Stimulated activated CD8-positive, alpha-beta memory T cell treated with anti-CD3 and anti-CD28 coated beads, Interleukin-7, amount 100 ng/mL, for 1 hour (primary cell): ENCODE measurements around the gene ITGA4.

Source experiments
- DNase-seq, 2 donors: peaks; one replicate each; pipeline ENCODE4 v3.0.0-alpha.2; 2020; ENCODE audit warnings: low read depth in 2 of 2

Gene ITGA4

DNA sequence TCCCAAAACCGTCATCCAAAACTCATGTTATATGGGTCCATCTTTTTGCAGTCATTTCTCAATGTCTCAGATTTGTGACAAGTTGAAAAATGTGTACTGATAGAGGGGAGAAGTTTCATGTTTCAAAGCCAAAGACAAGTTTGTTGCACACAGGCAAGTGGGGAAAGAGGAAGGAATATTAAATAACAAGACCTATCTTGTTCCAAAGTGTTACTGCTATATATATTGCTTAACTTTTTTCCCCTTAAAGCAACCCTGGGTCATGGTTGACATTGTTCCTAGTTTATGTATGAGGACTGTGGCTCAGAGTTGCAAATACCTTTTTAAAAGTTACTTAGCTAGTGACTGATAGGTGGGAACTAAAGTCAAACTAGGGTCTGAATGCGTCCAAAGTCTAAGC is 1.7 kb downstream of the ITGA4 start:
- DNase-seq, result no peak

DNA sequence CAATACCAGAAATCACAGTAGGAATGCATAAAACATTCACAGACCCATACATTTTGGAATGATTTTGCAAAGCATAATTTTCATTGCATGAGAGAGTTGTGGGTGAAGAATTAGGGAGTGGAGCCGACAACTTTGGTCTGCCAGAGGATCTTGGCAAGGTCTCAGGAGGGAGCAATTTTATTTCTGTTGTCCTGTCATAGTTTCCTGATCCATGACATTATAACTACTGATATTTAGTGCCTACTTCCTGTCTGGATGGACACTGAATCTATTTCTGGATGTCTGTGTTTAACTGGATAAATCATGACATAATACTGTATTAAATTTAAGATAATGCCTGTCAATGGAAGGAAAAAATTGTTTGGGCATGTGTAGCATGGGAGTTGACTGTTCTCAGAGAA is 2.4 kb downstream of the ITGA4 start:
- DNase-seq, result no peak

DNA sequence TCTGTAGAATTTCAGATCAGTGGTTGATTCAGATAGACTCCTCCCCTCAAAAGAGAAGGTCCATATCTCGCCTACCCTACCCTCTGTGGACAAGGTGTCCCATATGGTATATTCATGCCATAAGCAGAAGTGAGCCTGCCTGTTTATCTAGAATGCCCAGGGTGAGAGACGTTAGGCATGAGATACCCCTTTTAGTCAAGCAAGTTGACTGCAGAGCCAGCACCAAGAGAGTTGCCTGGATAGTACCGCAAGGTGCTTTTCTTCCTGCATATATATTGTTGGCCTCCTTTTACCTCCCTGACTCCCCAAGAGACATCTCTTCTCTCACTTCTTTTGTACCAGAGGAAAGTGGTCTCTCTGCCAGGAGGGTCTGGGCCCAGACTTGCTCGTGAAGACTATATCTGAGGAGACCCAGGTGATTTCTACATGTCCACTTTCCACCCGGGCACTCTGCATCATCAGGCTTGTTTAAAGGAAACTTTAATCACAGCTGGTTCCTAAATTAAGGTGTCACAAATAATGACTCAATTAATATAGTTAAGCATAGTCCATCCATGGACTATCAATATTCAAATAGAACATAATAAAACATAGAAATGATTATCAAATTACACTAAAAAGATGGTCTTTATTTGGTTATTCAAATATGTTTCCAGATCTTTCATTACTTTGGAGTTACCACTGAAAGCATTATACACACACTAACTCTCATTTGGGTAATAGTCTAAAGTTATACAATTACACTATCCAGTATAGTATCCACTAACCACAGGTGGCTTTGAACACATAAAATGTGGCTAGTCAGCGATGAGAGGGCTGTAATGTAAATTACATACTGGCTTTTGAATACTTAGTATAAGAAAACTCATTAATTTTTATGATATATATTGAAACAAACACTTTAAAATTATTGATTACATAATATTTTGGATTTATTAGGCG is 4.1 kb downstream of the ITGA4 start:
- DNase-seq, result no peak

DNA sequence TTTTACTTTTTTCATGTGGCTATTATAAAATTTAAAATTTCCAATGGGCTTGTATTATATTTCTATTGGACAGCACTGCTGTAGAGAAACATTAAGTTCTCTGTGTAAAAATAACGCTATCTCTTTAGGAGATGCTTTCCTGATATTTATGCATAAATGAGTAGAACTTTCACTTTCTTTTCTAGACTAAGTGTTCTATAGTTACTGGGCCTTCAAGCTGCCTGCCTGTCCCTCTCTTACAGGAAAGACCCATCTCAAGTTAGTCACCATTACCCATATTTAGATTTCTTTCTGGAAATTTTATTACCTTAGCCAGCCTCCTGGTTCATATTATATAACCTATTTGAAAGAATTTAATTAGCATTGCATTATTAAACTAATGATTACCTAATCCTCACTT is 4.8 kb downstream of the ITGA4 start:
- no peak for DNase-seq

DNA sequence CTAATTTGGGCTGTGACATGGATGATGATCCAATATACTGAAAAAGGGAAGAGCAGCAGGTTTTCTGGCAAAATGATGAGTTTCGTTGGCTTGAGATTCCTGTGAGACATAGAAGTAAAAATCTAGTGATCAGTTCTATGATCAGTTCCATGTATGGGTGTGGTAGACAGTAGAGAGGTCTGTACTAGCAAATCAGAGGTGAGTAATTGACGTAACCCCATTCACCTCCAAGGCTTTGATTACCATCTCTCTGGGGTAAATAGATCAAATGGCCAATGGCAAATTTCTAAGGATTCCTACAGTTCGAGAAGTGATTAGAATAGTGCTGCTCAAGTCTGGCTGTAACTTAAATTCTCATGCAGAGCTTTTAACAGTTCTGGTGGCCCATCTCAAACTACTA is 6.4 kb downstream of the ITGA4 start:
- no peak for DNase-seq

DNA sequence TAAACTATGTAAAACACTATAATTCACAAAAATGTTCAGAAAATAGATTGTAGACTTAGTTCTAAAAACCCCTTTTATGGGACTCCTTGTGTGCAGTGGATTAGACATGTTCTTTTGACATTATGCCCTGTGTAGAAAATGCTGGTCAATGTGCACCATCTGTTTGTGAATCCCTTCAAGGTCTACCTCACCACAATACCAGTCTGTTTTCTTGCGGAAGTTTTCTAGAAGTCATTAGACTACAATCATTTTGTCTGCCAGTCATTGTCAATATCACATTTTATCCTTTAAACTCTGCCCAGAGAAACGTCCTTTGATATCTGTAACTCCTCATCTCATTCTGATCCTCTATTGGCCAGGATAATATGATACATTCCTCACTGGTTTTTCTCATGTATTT is 7.8 kb downstream of the ITGA4 start:
- DNase-seq, result no peak

DNA sequence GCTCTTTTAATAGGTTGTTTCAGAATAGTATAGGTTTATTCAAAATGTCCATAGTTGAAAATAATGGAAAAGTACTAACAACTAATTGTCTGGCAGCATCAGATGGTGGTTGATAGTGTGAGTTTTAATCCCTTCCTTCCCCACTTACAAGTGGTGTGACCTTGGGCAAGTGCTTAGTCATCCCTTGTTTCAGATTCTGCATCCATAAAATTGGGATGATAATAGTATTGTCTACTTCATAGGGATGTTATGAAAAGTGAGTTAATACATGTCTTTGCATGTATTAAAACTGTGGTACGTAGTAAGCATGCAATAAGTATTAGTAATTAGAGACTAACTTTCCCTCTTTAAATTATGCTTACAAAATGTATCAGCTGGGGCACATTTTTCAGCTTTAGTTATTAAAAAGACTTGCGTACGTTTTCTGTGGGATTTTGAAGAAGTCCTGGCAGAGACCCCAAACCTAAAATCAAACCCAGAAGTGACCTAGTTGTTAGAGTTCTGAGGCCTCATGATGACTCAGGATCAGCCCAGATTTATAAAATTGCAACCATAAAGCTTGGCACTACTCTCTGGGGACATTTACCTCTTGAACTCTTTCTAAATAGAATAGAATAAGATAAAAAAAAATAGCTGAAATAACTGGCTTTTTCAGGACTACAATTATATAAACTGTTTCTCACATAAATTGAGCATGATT is 8.6 kb downstream of the ITGA4 start:
- no peak for DNase-seq

DNA sequence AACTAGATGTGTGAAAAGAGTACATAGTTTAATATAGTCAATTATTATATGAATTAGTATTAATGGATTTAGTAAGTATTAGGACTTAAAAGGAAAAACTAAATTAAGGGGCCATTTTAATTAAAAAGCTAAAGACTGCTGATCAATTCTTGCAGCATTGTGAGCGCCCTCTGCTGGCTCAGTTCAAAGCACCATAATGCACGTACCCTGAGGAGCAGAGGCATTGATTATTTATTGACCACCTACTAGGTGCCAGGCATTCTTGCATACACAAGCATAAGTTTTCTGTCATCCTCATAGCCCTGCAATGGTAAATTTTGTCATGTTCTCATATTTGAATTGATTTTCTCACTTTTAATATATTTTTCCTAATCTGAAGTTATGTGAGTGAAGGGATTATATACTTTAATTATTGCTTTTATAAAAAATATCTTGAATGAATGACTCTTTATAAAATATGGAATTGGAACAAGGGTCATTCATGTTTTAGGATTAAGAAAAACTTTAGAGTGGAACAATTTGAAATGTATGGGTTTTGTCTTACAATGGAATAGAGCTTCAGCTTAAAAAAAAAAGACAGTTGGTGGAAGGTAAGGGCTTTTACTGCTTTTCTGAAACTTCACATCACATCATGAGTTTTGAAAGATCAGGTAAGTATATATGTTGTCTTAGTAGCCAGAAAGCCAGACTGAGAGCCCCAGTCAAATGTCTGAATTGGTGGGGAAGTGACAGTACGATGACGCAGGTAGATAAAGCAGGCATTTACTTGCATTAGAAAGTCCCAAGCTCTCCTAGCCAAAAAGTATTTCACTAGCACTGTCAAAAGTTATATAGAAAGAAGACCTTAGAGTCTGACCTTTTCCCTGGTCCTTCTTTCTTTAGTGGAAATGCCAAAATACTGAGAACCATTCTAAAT is 9.7 kb downstream of the ITGA4 start:
- DNase-seq, result peak; percentile 32 to 69

DNA sequence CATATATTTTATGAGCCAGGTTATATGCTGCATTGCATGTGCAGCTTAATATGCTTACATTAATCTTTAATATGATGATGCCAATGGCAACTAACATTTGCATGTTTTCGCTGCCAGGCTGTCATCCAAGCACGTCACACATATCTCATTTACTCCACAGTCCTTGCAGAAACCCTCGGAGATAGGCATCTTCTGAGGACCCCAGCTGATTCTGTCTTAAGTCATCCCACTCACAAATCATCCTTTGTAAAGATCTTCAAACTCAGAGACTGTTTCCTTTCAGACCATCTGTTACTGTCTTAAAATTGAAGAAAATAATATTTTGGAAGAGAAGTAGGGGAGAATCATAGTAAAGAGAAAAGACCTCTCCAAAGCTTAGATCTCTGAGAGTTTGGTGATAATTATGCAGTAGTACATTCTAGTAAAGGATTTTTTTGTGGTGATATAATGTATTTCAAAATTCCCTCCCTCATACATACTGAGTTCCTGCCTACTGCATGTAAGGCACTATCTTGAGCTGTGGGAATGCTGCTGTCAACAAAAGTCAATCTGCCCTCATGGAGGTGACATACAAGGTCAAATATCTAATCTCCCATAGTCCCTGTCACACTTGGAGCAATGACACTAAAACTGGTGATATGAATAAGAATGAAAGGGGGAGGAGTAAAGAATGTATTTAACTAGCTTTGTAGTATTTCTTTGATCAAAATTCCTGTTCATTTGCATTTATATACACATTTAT is 11.0 kb downstream of the ITGA4 start:
- DNase-seq, result no peak

DNA sequence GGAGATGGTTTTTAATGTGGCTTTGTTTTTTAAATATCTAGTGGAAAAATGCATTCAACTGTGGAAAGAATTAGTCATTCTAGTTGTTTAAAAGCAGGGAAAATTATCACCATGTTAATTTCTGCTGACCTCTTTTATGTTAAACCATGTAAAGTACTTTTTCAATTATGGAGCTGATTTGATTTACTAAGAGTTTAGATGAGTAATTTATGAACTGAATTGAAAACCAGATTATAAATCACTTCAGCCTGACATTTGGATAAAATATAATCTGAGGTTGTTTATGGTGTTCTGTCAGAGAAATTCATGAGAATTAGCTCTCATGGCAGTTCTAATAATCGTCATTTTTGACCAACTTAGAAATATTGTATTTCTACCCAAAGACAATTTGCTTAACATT is 11.6 kb downstream of the ITGA4 start:
- no peak for DNase-seq

DNA sequence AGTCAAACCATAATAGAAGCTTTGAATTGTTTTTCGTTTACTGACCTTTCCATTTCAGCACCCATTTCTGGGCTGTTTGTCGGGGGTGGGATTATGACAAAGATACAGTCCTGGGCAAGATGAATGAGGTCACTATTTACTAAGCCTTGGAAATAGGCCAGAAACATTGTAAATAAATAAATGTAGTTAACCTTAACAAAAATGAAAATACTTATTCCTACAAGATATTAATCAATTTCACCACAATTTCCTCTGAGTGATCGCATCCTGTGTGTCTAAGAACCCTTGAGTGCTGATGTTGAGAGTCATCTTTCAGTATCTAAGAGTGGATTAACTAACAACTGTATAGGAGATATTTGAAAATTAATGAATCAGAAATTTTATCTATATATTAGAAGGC is 14.0 kb downstream of the ITGA4 start:
- DNase-seq, result no peak

DNA sequence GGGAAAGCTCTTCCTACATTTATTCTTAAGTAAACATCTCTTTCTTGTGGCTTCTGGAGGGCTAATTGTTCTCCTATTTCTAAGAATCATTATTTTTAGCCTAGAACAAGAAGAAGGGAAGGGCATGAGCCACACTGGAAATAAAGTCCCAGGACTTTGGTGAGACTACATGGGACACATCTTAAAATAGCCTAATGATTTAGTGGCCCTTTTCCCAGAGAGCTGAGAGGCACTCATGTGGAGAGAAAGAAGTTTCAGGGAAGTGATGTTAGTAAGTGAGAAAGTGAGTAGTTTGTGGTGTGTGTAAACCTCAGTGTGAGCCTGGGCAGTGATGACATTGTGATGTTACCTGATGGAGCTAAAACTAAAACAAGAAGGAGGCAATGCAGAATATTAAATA is 14.6 kb downstream of the ITGA4 start:
- DNase-seq, result no peak

DNA sequence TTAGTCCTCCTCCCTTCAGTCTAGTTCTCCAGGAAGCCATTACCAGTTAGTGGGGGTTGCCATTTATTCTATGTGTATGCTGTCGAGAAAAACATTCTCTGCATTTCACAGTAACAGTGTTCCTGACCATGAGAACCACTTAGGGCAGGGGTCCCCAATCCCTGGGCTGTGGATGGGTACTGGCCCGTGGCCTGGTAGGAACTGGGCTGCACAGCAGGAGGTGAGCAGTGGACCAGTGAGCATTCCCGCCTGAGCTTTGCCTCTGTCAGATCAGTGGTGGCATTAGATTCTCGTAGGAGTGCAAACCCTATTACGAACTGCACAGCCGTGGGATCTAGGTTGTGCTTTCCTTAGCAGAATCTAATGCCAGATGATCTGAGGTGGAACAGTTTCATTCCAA is 15.8 kb downstream of the ITGA4 start:
- DNase-seq, result no peak

DNA sequence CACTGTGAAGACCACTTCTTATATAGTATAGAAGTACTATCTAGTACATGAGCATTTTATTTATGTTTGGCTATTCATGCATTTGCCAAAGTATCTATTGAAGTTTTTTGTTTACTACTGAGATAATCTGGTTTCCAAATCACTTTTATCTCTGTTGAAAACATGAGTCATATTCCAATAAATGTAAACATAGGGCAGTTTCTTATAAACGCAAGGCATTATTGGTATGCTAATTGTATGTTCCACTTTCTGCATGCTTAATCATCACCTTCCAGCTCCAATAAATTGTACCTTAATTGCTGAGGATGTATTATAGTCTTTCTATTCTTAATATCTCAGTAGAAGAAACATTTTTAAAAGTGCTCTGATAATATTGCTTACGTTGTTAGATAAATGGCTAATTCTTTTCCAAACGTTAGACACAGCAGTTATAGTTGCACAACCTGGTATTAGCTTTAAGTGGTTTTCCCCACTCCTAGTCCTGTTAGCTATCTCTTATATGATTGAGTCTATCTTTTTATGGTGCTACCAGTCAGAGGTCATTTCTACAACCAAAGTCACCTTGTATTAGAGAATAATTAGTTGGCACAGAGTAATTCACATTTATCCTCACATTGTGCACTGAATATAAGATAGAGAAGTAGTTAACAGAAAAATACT is 17.2 kb downstream of the ITGA4 start:
- DNase-seq, result no peak

DNA sequence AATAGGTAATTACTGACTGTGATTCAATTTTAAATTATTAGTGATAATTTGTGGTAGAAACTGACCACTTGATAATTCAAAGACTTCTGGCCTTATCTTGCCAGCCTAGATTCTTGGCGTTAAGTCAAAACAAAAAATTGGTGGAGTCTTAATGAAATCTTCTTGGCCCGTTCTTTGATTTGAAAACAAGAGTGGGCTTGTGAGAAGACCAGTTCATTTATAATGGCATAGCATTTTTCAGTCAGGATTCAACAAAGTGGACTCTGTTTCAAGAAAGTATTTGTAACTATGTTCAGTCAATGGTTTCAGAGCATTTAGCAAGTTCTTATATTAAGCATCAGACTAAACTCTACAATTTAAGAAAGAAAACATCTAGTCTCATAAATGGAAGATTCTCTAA is 26.0 kb downstream of the ITGA4 start:
- no peak for DNase-seq

DNA sequence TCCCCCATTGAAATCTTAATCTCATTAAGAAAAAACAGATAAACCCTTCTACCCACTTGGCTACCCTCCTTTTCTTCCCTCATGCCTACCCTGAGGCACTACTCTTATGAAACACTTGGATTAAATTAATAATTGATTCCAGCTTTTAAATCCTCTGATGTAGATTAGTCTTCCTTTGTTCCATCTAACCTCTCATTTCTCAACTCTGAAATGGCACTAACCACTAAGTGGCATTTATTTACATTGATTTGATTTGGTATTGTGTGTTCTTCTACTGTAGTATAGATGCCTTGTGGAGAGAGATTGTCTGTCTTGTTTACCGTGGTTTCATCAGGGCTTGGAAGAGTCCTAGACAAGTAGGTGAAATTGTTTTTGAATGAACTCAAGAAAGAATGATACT is 26.7 kb downstream of the ITGA4 start:
- no peak for DNase-seq

DNA sequence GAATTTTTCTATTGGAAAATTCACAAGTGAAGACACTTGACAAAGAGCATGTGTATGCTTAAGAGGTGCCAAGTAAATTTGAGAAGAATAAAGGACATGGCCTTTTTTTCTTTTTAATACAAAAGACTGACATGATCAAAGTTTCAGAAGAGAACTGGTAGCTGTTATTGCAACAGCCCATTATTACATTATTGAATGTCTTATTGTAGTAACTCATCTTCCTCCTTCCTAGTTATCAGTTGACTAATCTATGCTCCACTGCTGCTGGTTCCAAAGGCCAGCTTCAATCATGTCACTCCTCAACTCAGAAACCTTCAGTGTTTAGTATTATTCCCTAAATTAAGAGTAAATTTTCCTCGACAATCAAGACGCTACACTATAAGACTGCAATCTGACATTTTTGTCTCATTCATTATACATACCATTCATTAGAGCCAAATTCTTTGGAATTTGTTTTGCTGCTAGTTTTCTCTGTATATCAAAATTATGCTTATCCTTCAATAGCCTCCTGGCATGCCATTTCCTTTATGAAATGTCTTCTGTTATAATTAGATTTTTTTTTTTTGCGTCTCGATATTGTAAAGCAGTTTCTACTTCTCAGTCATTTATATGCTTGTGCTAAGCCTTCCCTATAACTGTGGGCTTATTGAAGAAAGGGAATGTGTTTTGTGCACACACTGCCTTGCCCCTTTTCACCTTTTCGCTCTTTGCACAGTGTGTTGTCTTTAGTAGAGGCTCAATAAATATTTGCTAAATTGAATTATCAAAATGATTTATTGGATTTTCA is 27.9 kb downstream of the ITGA4 start:
- DNase-seq, result no peak

DNA sequence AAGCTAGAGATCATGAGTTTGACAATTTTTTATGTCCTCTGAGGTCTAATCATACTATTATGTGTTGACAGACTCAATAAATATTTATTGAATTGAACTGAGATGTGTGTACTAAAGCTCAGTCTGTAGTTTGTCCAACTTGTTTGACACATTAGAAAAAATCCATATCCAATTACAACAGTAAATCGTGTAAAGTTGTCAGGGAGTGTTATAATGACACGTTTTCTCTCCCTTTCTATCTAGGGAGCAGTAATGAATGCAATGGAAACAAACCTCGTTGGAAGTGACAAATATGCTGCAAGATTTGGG is 28.4 kb downstream of the ITGA4 start:
- DNase-seq, result no peak

DNA sequence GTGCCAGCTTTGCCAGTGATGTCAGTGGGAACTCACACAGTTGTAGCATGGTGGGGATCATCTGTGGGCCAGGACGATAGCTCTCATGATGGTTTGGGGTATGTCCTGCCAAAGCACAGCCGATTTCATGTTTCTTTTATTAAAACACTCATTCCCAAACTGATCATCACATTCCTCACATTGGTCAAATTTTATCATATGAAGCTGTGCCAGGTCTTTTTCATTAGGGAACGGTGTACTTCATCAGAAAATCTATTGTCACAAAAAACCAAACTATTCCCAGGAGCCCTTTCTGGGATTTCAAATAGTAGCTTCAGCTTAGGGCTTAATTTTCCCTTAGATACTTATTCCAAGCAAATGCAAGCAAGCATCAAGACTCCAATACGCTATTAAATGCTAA is 42.0 kb downstream of the ITGA4 start:
- DNase-seq, result no peak

DNA sequence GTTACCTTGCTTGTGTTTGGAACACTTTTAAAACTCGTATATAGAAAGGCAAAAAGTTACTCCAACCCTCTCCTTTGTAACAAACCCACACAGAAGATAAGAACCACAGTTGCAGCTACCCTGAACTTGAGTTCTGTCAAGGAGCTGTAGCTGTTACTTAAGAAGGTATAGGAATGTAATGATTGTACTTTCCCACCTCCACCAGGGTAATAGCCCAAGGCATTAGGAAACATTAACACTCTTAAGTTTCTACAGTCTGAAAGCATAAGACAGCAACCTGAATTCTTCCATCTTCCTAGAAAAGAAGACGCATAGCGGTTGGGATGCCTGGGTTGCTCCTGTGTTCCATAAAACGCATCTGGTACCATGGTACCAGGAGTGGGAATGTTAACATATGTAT is 43.0 kb downstream of the ITGA4 start:
- no peak for DNase-seq
